ENCODE results near the gene TIMM29. TPM values are rescaled to one million over a fixed set of nuclear protein-coding genes. Genes with fewer than 3 reads are reported as not detected.

TIMM29 gene
- total RNA-seq, result 22.3 and 26.2 TPM in 2 replicates

DNA sequence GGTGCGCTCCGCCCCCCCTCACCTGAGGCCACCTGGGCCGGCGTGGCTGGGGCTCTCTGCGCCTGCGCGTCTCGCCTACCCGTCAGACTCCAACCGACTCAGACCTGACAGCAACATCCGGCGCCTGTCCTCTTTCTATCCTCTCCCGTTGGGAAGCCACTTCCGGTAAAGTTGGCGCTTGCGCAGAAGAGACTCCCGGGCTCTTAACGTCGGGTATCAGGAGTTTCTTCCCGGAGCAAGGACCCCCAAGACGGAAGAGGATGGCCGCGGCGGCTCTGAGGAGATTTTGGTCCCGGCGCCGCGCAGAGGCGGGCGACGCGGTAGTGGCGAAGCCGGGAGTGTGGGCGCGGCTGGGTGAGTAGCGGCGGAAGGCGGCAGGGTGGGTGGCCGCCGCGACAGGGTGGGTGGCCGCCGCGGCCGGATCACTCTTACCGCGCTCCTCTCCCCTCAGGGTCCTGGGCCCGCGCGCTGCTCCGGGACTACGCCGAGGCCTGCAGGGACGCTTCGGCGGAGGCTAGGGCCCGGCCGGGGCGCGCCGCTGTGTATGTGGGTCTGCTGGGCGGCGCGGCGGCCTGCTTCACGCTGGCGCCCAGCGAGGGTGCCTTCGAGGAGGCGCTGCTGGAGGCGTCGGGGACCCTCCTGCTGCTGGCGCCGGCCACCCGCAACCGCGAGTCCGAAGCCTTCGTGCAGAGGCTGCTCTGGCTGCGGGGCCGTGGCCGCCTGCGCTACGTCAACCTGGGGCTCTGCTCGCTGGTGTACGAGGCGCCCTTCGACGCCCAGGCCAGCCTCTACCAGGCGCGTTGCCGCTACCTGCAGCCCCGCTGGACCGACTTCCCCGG is at the start of gene TIMM29, which contains the start of gene YIPF2:
Gene TIMM29 (plus strand): TSS at position 249 of the 839 bp plus-strand sequence. CDS start 12 bp downstream, at position 261.
Gene YIPF2 (minus strand): TSS at position 77 of the 839 bp plus-strand sequence. CDS start 229 bp downstream, outside the sequence.

DNA sequence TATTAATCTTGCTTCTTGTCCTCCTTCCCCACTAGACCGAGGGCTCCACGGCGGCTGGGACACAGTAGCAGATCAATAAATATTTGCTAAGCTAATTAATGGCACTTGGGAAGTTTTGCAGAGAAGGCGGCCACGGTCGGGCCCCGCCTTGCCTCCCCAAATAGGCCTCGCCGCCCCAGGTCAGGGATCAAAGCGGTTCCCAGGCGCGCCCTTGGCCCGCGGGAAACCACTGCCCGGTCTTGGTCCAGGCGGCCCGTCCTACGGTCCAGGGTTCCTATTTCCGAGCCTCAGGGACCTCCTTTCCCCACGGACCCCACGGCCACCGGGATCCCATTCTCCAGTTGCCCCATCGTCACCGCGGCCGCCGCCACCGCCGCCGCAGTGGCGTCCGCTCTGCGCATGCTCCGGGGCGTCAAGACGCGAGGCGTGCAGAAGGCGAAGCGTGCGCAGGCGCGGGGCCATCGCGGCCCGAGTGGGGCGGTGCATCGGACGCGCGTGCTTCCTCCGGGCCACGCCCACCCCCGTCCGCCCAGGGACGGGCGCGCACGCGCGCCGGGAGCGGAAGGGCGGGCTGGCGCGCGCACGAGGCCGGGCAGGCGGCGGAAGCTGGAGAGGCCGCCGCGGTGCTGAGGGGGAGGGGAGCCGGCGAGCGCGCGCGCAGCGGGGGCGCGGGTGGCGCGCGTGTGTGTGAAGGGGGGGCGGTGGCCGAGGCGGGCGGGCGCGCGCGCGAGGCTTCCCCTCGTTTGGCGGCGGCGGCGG is 31.9 kb downstream of the TIMM29 start, which contains the start of gene SMARCA4:
Gene SMARCA4 (plus strand): TSS at position 717 of the 759 bp plus-strand sequence. CDS start 23,122 bp downstream, outside the sequence.

Other genes starting within 250 kb of the TIMM29 start
- 19.6 and 27.8 TPM in 2 replicates for gene QTRT1, start 227.4 kb upstream of the TIMM29 start, total RNA-seq
- 86.9 and 167 TPM in 2 replicates for gene DNM2, start 210.7 kb upstream of the TIMM29 start, total RNA-seq
- 30.3 and 55.0 TPM in 2 replicates for gene TMED1, start 92.6 kb upstream of the TIMM29 start, total RNA-seq
- 0.16 and 0.25 TPM in 2 replicates for gene C19orf38, start 80.4 kb upstream of the TIMM29 start, total RNA-seq
- gene CARM1, start 57.3 kb upstream of the TIMM29 start, total RNA-seq, result 16.2 and 28.3 TPM in 2 replicates
- gene YIPF2, start 172 bp upstream of the TIMM29 start, total RNA-seq, result 58.8 and 76.4 TPM in 2 replicates
- gene SMARCA4, start 32.2 kb downstream of the TIMM29 start, total RNA-seq, result 45.3 and 158 TPM in 2 replicates
- 88.3 and 108 TPM in 2 replicates for gene LDLR, start 160.7 kb downstream of the TIMM29 start, total RNA-seq
- gene SPC24, start 227.0 kb downstream of the TIMM29 start, total RNA-seq, result 45.8 and 63.1 TPM in 2 replicates

All from bladder microvascular endothelial cell (primary cell).